Tibial nerve (tissue), 4 donors: ENCODE data around the gene CTXND1. TPM values are rescaled to one million over a fixed set of nuclear protein-coding genes. Genes with fewer than 3 reads are reported as not detected.

ENCODE experiments used
- DNase-seq, 2 donors: peaks; one replicate each; pipeline ENCODE4 v3.0.0-alpha.2; 2019; ENCODE audit warnings: low spot score in 2 of 2
- H3K27ac ChIP-seq, 4 donors: fragments of 200-600 bp; sonication (generic) in 3 of 4; one replicate each; pipeline ENCODE4 v1.5.1; 2017 to 2019; ENCODE audit warnings: mild to moderate bottlenecking in 1 of 4
- H3K27me3 ChIP-seq, 2 donors: fragments of 200-600 bp; sonication (generic) in 1 of 2; one replicate each; pipeline versions ENCODE4 v1.5.1 to v1.6.0; 2017 to 2019
- H3K36me3 ChIP-seq, 3 donors: fragments of 200-600 bp; sonication (generic); one replicate each; pipeline ENCODE4 v1.5.1; 2018 to 2019
- H3K4me1 ChIP-seq, 4 donors: fragments of 200-600 bp; sonication (generic) in 3 of 4; one replicate each; pipeline ENCODE4 v1.5.1; 2017 to 2019
- H3K4me3 ChIP-seq, 4 donors: fragments of 200-600 bp; sonication (generic) in 3 of 4; one replicate each; pipeline ENCODE4 v1.5.1; 2017 to 2019; ENCODE audit warnings: mild to moderate bottlenecking in 1 of 4, moderate library complexity in 1 of 4
- H3K9me3 ChIP-seq, 4 donors: fragments of 200-600 bp; sonication (generic) in 3 of 4; one replicate each; pipeline ENCODE4 v1.5.1; 2017 to 2019
- CTCF ChIP-seq, 5 experiments: fragments of 200-600 bp in 3 of 5; fragments of 450-650 bp in 2 of 5; sonication (generic) in 3 of 5; IDR thresholded peaks; one replicate each; pipeline ENCODE4 v1.5.1; 2016 to 2019; ENCODE audit warnings: antibody characterized with exemption in 5 of 5, mild to moderate bottlenecking in 3 of 5, moderate library complexity in 2 of 5
- EP300 ChIP-seq, 2 donors: sonication (generic); formaldehyde crosslinking; IDR thresholded peaks; one replicate each; pipeline ENCODE4 v1.6.1; 2017; ENCODE audit warnings: antibody characterized with exemption in 2 of 2, mild to moderate bottlenecking in 1 of 2
- POLR2A ChIP-seq, 2 donors: fragments of 450-650 bp; IDR thresholded peaks; one replicate each; pipeline ENCODE4 v1.6.1; 2017; ENCODE audit warnings: antibody characterized with exemption in 2 of 2, mild to moderate bottlenecking in 2 of 2, moderate library complexity in 2 of 2
- WGBS, 2 donors: methylation state at CpG; one replicate each; pipeline ENCODE4 v1.1.5; 2018; 5-methylcytosine and 5-hydroxymethylcytosine counted together
- total RNA-seq, 4 donors: library from RNA; depleted of rRNA; stranded (reverse); fragments of >200 nt; gene quantifications; one replicate each; pipeline ENCODE4 v1.1.0, GENCODE V29; 2016

Gene CTXND1
- total RNA-seq, 4 donors from 2014 or later, result 1.8 to 3.7 (median 2.6) TPM

GRCh38 chr15:80208758-80209734, 43.0 kb downstream of the CTXND1 start:
- no peaks in the 10 kb centered on the region for H3K36me3 ChIP-seq
- DNase-seq, result no peak

GRCh38 chr15:80207887-80208286, 44.1 kb downstream of the CTXND1 start:
- WGBS, 2 donors, result 70 to 76% methylated on average over 3 of the region's 3 CpGs
- Histone ChIP-seq H3K36me3 (peaks cover 0 to 2% (median 0%) of the 10 kb centered on the region in 3 donors), H3K27ac (no peak overlapping the region), H3K4me3 (no peak overlapping the region), H3K9me3 (peaks cover 0 to 2% (median 0%) of the 10 kb centered on the region in 4 donors), H3K27me3 (no peaks in the 10 kb centered on the region), H3K4me1 (no peaks in the 10 kb centered on the region)
- TF ChIP-seq EP300 (IDR thresholded peaks at IDR 0.05) (no peak), POLR2A (IDR thresholded peaks at IDR 0.05) (no peak), CTCF (IDR thresholded peaks at IDR 0.05) (no peak)
- DNase-seq, result no peak

More at GRCh38 chr15:80208758-80209734, 43.0 kb downstream of the CTXND1 start:
- Histone ChIP-seq H3K4me3 (no peak overlapping the region), H3K27me3 (no peaks in the 10 kb centered on the region), H3K9me3 (peaks cover 0 to 11% (median 0%) of the 10 kb centered on the region in 4 donors), H3K27ac (no peak overlapping the region), H3K4me1 (no peaks in the 10 kb centered on the region)
- WGBS, 2 donors, result 88% methylated on average over 11 of the region's 11 CpGs
- TF ChIP-seq EP300 (IDR thresholded peaks at IDR 0.05) (no peak), CTCF (IDR thresholded peaks at IDR 0.05) (no peak), POLR2A (IDR thresholded peaks at IDR 0.05) (no peak)

- H3K36me3 ChIP-seq, result peaks cover 0 to 21% (median 0%) of the 10 kb centered on the region in 3 donors
- H3K4me1 ChIP-seq, result no peaks in the 10 kb centered on the region
- H3K27ac ChIP-seq, result no peak overlapping the region
- H3K4me3 ChIP-seq, result no peak overlapping the region
- H3K27me3 ChIP-seq, result no peaks in the 10 kb centered on the region
- DNase-seq, result no peak
- 96 to 97% methylated on average over 4 of the region's 4 CpGs for WGBS, 2 donors
- H3K9me3 ChIP-seq, result no peaks in the 10 kb centered on the region
- TF ChIP-seq POLR2A (IDR thresholded peaks at IDR 0.05), result no peak
- TF ChIP-seq CTCF (IDR thresholded peaks at IDR 0.05), result no peak
- TF ChIP-seq EP300 (IDR thresholded peaks at IDR 0.05), result no peak
These were observed 47.8 kb downstream of the CTXND1 start for GRCh38 chr15:80204231-80204630.

- no peak overlapping the region for H3K4me3 ChIP-seq
- 53 to 57% methylated on average over 10 of the region's 10 CpGs for WGBS, 2 donors
- no peak for DNase-seq
These were observed 48.6 kb downstream of the CTXND1 start for GRCh38 chr15:80203361-80203885.

More at GRCh38 chr15:80203361-80203885, 48.6 kb downstream of the CTXND1 start:
- no peaks in the 10 kb centered on the region for H3K4me1 ChIP-seq
- peaks cover 0 to 21% (median 0%) of the 10 kb centered on the region in 3 donors for H3K36me3 ChIP-seq
- no peaks in the 10 kb centered on the region for H3K27me3 ChIP-seq
- H3K9me3 ChIP-seq, result no peaks in the 10 kb centered on the region
- TF ChIP-seq EP300 (IDR thresholded peaks at IDR 0.05), result no peak
- no peak for TF ChIP-seq POLR2A (IDR thresholded peaks at IDR 0.05)
- no peak for TF ChIP-seq CTCF (IDR thresholded peaks at IDR 0.05)
- peak overlapping the region in 1 of 4 donors; percentile 5 for H3K27ac ChIP-seq
